Progenitor cell of endocrine pancreas (in vitro differentiated cells): ENCODE results near the gene TSSK6. TPM values are rescaled to one million over a fixed set of nuclear protein-coding genes. Genes with fewer than 3 reads are reported as not detected.

Source experiments
- DNase-seq: peaks from one replicate; pipeline ENCODE4 v3.0.0; 2021; ENCODE audit warnings: low spot score; ENCODE audit not compliant: unreplicated experiment
- H3K27ac Mint-ChIP-seq: 2 replicates; pipeline ENCODE4 v1.8.0; 2021; ENCODE audit warnings: mild to moderate bottlenecking, moderate library complexity, mixed read lengths
- H3K27me3 Mint-ChIP-seq: 2 replicates; pipeline ENCODE4 v1.8.0; 2021; ENCODE audit warnings: mixed read lengths
- H3K36me3 Mint-ChIP-seq: 2 replicates; pipeline ENCODE4 v1.8.0; 2022; ENCODE audit warnings: mixed read lengths; ENCODE audit not compliant: insufficient read depth
- H3K4me1 Mint-ChIP-seq: 2 replicates; pipeline ENCODE4 v1.8.0; 2021; ENCODE audit warnings: low read depth, mixed read lengths
- H3K4me3 Mint-ChIP-seq: 2 replicates; pipeline ENCODE4 v1.8.0; 2021; ENCODE audit warnings: low read depth, mild to moderate bottlenecking, moderate library complexity, mixed read lengths
- H3K9me3 Mint-ChIP-seq: 2 replicates; pipeline ENCODE4 v1.8.0; 2021; ENCODE audit warnings: low read depth, mixed read lengths
- CTCF ChIP-seq: fragments of 200-600 bp; sonication (generic); IDR thresholded peaks from one replicate; pipeline ENCODE4 v1.5.0; 2021; ENCODE audit warnings: antibody characterized with exemption, mild to moderate bottlenecking; ENCODE audit not compliant: unreplicated experiment
- total RNA-seq: library from RNA; stranded (reverse); gene quantifications from 2 replicates; pipeline ENCODE4 v1.2.1, GENCODE V29; 2021

Gene TSSK6
- total RNA-seq, 1 donor from 2014 or later, result 3.3 TPM

- Mint-ChIP-seq H3K4me1 (peaks cover 14% of the 10 kb centered on the region), H3K4me3 (no peak overlapping the region), H3K36me3 (peaks cover 43% of the 10 kb centered on the region), H3K27me3 (no peaks in the 10 kb centered on the region), H3K9me3 (peaks cover 20% of the 10 kb centered on the region), H3K27ac (no peak overlapping the region)
- DNase-seq, result no peak
- no peak for TF ChIP-seq CTCF
Measured at GRCh38 chr19:19468424-19469050, 46.8 kb downstream of the TSSK6 start.

- H3K27ac Mint-ChIP-seq, result peak overlapping the region; percentile 9
- no peak for TF ChIP-seq CTCF
- no peak for DNase-seq
- H3K9me3 Mint-ChIP-seq, result peaks cover 20% of the 10 kb centered on the region
- peaks cover 43% of the 10 kb centered on the region for H3K36me3 Mint-ChIP-seq
- peaks cover 36% of the 10 kb centered on the region for H3K4me1 Mint-ChIP-seq
- H3K27me3 Mint-ChIP-seq, result no peaks in the 10 kb centered on the region
- no peak overlapping the region for H3K4me3 Mint-ChIP-seq
Measured at GRCh38 chr19:19466201-19466600, 49.1 kb downstream of the TSSK6 start.

- Mint-ChIP-seq H3K4me1 (peaks cover 40% of the 10 kb centered on the region), H3K27me3 (no peaks in the 10 kb centered on the region), H3K4me3 (no peak overlapping the region), H3K9me3 (peaks cover 20% of the 10 kb centered on the region), H3K36me3 (peaks cover 42% of the 10 kb centered on the region), H3K27ac (peak overlapping the region; percentile 97)
- no peak for DNase-seq
- no peak for TF ChIP-seq CTCF
Measured at GRCh38 chr19:19465436-19466070, 49.8 kb downstream of the TSSK6 start.

- no peak for DNase-seq
- Mint-ChIP-seq H3K36me3 (peaks cover 38% of the 10 kb centered on the region), H3K4me1 (peaks cover 42% of the 10 kb centered on the region), H3K9me3 (peaks cover 20% of the 10 kb centered on the region), H3K4me3 (peak overlapping the region; percentile 19), H3K27me3 (no peaks in the 10 kb centered on the region), H3K27ac (peak overlapping the region; percentile 97)
- TF ChIP-seq CTCF, result no peak
Measured at GRCh38 chr19:19464339-19465098, 50.8 kb downstream of the TSSK6 start.

Other genes with a start within 250 kb of the TSSK6 start
- gene TM6SF2, start 242.2 kb downstream of the TSSK6 start, total RNA-seq, result 4.9 and 7.6 TPM in 2 replicates
- gene SUGP1, start 195.0 kb downstream of the TSSK6 start, total RNA-seq, result 86.0 and 95.6 TPM in 2 replicates
- gene MAU2, start 194.7 kb downstream of the TSSK6 start, total RNA-seq, result 91.9 and 98.5 TPM in 2 replicates
- 91.0 and 98.7 TPM in 2 replicates for gene GATAD2A, start 109.9 kb downstream of the TSSK6 start, total RNA-seq
- gene NDUFA13, start 677 bp upstream of the TSSK6 start, total RNA-seq, result 346 and 347 TPM in 2 replicates
- 22.6 and 27.6 TPM in 2 replicates for gene YJEFN3, start 13.4 kb upstream of the TSSK6 start, total RNA-seq
- gene CILP2, start 22.7 kb upstream of the TSSK6 start, total RNA-seq, result 2.4 and 2.6 TPM in 2 replicates
- gene PBX4, start 103.1 kb upstream of the TSSK6 start, total RNA-seq, result 5.0 and 5.2 TPM in 2 replicates
- 164 and 170 TPM in 2 replicates for gene LPAR2, start 112.7 kb upstream of the TSSK6 start, total RNA-seq
- 29.2 and 30.5 TPM in 2 replicates for gene GMIP, start 128.1 kb upstream of the TSSK6 start, total RNA-seq
- gene ATP13A1, start 148.1 kb upstream of the TSSK6 start, total RNA-seq, result 81.1 and 87.1 TPM in 2 replicates
- 15.3 and 15.6 TPM in 2 replicates for gene ZNF101, start 153.3 kb upstream of the TSSK6 start, total RNA-seq
- 10.5 and 12.4 TPM in 2 replicates for gene ZNF14, start 217.6 kb upstream of the TSSK6 start, total RNA-seq